Neural progenitor cell (in vitro differentiated cells): ENCODE data around the gene RARRES1. TPM values are rescaled to one million over a fixed set of nuclear protein-coding genes. Genes with fewer than 3 reads are reported as not detected.

Experiments used
- DNase-seq: peaks from one replicate; pipeline ENCODE4 v3.0.0-alpha.2; 2016; ENCODE audit warnings: low spot score
- H2AFZ ChIP-seq: fragments of 200-600 bp; sonication (generic); replicated peaks from 2 replicates; pipeline ENCODE4 v1.6.1; 2016; ENCODE audit warnings: antibody characterized with exemption
- H3F3A ChIP-seq: fragments of 200-600 bp; sonication (generic); 2 replicates; pipeline ENCODE4 v1.6.1; 2016; ENCODE audit warnings: antibody characterized with exemption, low read depth
- H3K27ac ChIP-seq: fragments of 200-600 bp; sonication (generic); 2 replicates; pipeline ENCODE4 v1.5.1; 2016; ENCODE audit warnings: mild to moderate bottlenecking
- H3K27me3 ChIP-seq: fragments of 200-600 bp; sonication (generic); 2 replicates; pipeline ENCODE4 v1.6.1; 2016; ENCODE audit warnings: mild to moderate bottlenecking, moderate library complexity
- H3K36me3 ChIP-seq: fragments of 200-600 bp; sonication (generic); 2 replicates; pipeline ENCODE4 v1.5.1; 2016
- H3K4me1 ChIP-seq: fragments of 200-600 bp; sonication (generic); 2 replicates; pipeline ENCODE4 v1.6.1; 2016; ENCODE audit warnings: mixed run types
- H3K4me2 ChIP-seq: fragments of 200-600 bp; sonication (generic); 2 replicates; pipeline ENCODE4 v1.6.1; 2016
- H3K4me3 ChIP-seq: fragments of 200-600 bp; sonication (generic); 2 replicates; pipeline ENCODE4 v1.5.1; 2016
- H3K79me2 ChIP-seq: fragments of 200-600 bp; sonication (generic); 2 replicates; pipeline ENCODE4 v1.6.1; 2016; ENCODE audit warnings: low read depth
- H3K9ac ChIP-seq: fragments of 200-600 bp; sonication (generic); 2 replicates; pipeline ENCODE4 v1.6.1; 2016
- H3K9me3 ChIP-seq: fragments of 200-600 bp; sonication (generic); 2 replicates; pipeline ENCODE4 v1.5.1; 2016; ENCODE audit warnings: low read depth
- H4K20me1 ChIP-seq: fragments of 200-600 bp; sonication (generic); 2 replicates; pipeline ENCODE4 v1.6.1; 2016; ENCODE audit warnings: low read depth
- H3K27ac Mint-ChIP-seq: 3 replicates; pipeline ENCODE4 v1.8.0; 2021; ENCODE audit warnings: mixed read lengths
- H3K27me3 Mint-ChIP-seq: 2 replicates; pipeline ENCODE4 v1.8.0; 2022; ENCODE audit warnings: low read depth, mild to moderate bottlenecking, inconsistent platforms, moderate library complexity, mixed read lengths; ENCODE audit not compliant: insufficient read depth
- H3K36me3 Mint-ChIP-seq: 3 replicates; pipeline ENCODE4 v1.8.0; 2021; ENCODE audit warnings: mixed read lengths
- H3K4me1 Mint-ChIP-seq: 3 replicates; pipeline ENCODE4 v1.8.0; 2021; ENCODE audit warnings: mixed read lengths
- H3K4me3 Mint-ChIP-seq: 3 replicates; pipeline ENCODE4 v1.8.0; 2021; ENCODE audit warnings: mild to moderate bottlenecking, moderate library complexity, mixed read lengths
- H3K9me3 Mint-ChIP-seq: 3 replicates; pipeline ENCODE4 v1.8.0; 2020; ENCODE audit warnings: mixed read lengths
- EZH2 ChIP-seq: fragments of 200-600 bp; sonication (generic); IDR thresholded peaks from 2 replicates; pipeline ENCODE4 v1.6.1; 2017; ENCODE audit warnings: antibody characterized with exemption, mild to moderate bottlenecking, moderate library complexity
- EZH2phosphoT487 ChIP-seq: fragments of 200-600 bp; sonication (generic); IDR thresholded peaks from 2 replicates; pipeline ENCODE4 v1.6.1; 2017; ENCODE audit warnings: antibody characterized with exemption
- total RNA-seq: library from RNA; depleted of rRNA; stranded (reverse); fragments of >200 nt; gene quantifications from 2 replicates; pipeline ENCODE4 v1.2.3, GENCODE V29; 2015; ENCODE audit warnings: low replicate concordance
- TF ChIP-seq, protein P1 (sequence below): fragments of 200-600 bp; sonication (generic); IDR thresholded peaks from 2 replicates; pipeline ENCODE4 v1.5.1; 2017; ENCODE audit warnings: antibody characterized with exemption, mild to moderate bottlenecking

The RARRES1 gene
- total RNA-seq, 1 donor from 2014 or later: 0.21 TPM

DNA sequence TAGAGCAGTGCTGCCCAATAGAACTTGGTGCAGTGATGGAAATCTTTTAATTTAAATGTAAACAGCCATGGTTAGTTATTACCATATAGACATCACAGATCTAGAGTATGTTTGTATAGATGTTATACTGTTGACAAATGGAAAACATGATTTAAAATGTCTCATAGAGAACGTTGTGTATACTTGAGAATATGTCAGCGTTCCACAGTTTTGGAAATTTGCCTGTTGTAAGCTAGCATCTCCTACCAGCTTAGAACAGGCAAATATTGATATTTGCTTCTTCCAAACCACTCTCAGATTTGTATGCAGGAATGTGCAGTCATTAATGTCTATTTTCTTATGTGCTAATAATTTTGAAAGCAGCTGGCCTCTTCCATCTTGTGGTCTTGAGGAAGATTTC lies 51.4 kb downstream of the RARRES1 start:
- H3K27ac Mint-ChIP-seq: no peak overlapping the region

GRCh38 chr3:158679547-158680000 lies 52.7 kb downstream of the RARRES1 start:
- H4K20me1 ChIP-seq: no peaks in the 10 kb centered on the region
- no peak overlapping the region for H3K4me3 ChIP-seq
- no peaks in the 10 kb centered on the region for H3K4me1 ChIP-seq
- H3K4me1 Mint-ChIP-seq: no peaks in the 10 kb centered on the region
- no peaks in the 10 kb centered on the region for H3K36me3 Mint-ChIP-seq
- H3K27me3 Mint-ChIP-seq: peaks cover 2% of the 10 kb centered on the region
- H3F3A ChIP-seq: no peaks in the 10 kb centered on the region
- no peak overlapping the region for H3K9ac ChIP-seq
- H2AFZ ChIP-seq: no peak overlapping the region
- H3K4me2 ChIP-seq: no peak overlapping the region
- H3K9me3 ChIP-seq: no peaks in the 10 kb centered on the region
- no peaks in the 10 kb centered on the region for H3K36me3 ChIP-seq
- no peak overlapping the region for H3K27ac ChIP-seq
- no peak overlapping the region for H3K27ac Mint-ChIP-seq
- TF ChIP-seq EZH2phosphoT487: no peak
- H3K27me3 ChIP-seq: no peaks in the 10 kb centered on the region
- no peak overlapping the region for H3K4me3 Mint-ChIP-seq
- no peak for DNase-seq
- H3K9me3 Mint-ChIP-seq: no peaks in the 10 kb centered on the region
- H3K79me2 ChIP-seq: no peaks in the 10 kb centered on the region

More for the DNA sequence above, 51.4 kb downstream of the RARRES1 start:
- H3K4me2 ChIP-seq: no peak overlapping the region
- H3K27me3 ChIP-seq: no peaks in the 10 kb centered on the region
- H3K9me3 ChIP-seq: no peaks in the 10 kb centered on the region
- no peaks in the 10 kb centered on the region for H3K4me1 ChIP-seq
- Mint-ChIP-seq H3K4me3 (no peak overlapping the region), H3K36me3 (no peaks in the 10 kb centered on the region), H3K9me3 (no peaks in the 10 kb centered on the region), H3K4me1 (no peaks in the 10 kb centered on the region), H3K27me3 (no peaks in the 10 kb centered on the region)
- no peak for TF ChIP-seq EZH2
- TF ChIP-seq, protein P1, sequence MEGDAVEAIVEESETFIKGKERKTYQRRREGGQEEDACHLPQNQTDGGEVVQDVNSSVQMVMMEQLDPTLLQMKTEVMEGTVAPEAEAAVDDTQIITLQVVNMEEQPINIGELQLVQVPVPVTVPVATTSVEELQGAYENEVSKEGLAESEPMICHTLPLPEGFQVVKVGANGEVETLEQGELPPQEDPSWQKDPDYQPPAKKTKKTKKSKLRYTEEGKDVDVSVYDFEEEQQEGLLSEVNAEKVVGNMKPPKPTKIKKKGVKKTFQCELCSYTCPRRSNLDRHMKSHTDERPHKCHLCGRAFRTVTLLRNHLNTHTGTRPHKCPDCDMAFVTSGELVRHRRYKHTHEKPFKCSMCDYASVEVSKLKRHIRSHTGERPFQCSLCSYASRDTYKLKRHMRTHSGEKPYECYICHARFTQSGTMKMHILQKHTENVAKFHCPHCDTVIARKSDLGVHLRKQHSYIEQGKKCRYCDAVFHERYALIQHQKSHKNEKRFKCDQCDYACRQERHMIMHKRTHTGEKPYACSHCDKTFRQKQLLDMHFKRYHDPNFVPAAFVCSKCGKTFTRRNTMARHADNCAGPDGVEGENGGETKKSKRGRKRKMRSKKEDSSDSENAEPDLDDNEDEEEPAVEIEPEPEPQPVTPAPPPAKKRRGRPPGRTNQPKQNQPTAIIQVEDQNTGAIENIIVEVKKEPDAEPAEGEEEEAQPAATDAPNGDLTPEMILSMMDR: no peak
- TF ChIP-seq EZH2phosphoT487: no peak
- no peak overlapping the region for H3K9ac ChIP-seq
- H3K79me2 ChIP-seq: no peaks in the 10 kb centered on the region
- no peaks in the 10 kb centered on the region for H3K36me3 ChIP-seq
- no peak for DNase-seq
- H2AFZ ChIP-seq: no peak overlapping the region
- no peak overlapping the region for H3K4me3 ChIP-seq
- H3F3A ChIP-seq: no peaks in the 10 kb centered on the region
- H4K20me1 ChIP-seq: no peaks in the 10 kb centered on the region
- no peak overlapping the region for H3K27ac ChIP-seq

GRCh38 chr3:158678687-158679086 lies 53.6 kb downstream of the RARRES1 start:
- Mint-ChIP-seq H3K36me3 (peaks cover 1% of the 10 kb centered on the region), H3K27ac (no peak overlapping the region), H3K4me1 (no peaks in the 10 kb centered on the region), H3K27me3 (peaks cover 2% of the 10 kb centered on the region), H3K4me3 (no peak overlapping the region), H3K9me3 (no peaks in the 10 kb centered on the region)
- no peaks in the 10 kb centered on the region for H3F3A ChIP-seq
- no peaks in the 10 kb centered on the region for H3K9me3 ChIP-seq
- no peak for DNase-seq
- H3K79me2 ChIP-seq: no peaks in the 10 kb centered on the region
- TF ChIP-seq EZH2phosphoT487 (no peak), EZH2 (no peak)
- TF ChIP-seq, protein P1: no peak
- H3K36me3 ChIP-seq: no peaks in the 10 kb centered on the region
- H2AFZ ChIP-seq: no peak overlapping the region
- no peak overlapping the region for H3K27ac ChIP-seq
- H3K9ac ChIP-seq: no peak overlapping the region
- no peak overlapping the region for H3K4me2 ChIP-seq
- no peaks in the 10 kb centered on the region for H3K27me3 ChIP-seq
- no peaks in the 10 kb centered on the region for H3K4me1 ChIP-seq
- no peaks in the 10 kb centered on the region for H4K20me1 ChIP-seq
- H3K4me3 ChIP-seq: no peak overlapping the region

DNA sequence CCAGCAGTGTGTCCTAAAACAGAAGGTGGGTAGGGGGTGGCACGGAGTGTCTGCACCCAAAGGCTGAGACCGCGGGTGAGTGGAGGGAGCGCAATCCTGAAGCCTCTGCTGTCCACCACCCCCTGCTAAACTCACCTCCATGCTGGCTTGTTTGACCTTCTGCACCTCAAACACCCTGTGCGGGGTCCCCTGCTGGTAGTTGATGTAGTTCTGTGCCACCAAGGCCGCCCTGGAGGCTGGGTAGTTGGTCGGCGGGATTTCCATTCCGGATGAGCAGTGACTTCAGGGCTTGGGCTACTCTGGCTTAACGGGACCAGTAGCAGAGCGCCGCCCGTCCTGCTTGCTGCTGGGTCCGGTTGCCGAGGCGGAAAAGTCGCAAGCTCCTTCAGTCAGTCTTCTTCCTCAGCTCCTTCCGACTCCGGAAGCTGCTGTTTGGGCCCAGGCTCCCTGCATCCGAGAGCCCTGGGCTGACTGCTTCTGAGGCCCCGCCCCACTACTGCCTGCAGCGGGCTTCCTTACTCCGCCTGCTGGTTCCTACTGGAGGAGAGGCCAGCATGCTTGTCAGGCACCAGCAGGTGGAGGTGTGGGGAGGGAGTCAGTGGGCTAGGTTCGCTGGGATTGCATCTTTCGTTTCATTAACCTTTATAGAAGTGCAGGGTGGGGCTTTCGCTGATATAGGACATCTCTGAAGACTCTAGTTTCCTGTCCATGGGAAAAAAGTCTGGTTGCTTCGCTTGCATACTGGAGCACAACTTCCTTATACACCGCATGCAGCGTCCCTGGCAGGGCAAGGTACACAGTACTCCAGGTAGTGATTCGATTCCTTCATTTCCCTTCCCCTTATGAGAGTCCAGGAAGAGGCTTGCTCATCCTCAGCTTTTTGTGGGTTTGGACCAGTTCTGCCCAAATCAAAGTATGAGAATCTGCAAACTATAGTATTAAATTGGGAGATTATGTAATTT lies 59.8 kb downstream of the RARRES1 start, which contains the start of gene LXN:
TSS of gene LXN (minus strand) at position 434 of the 962 bp plus-strand sequence. CDS start at position 264, 170 bp downstream.
- no peaks in the 10 kb centered on the region for H3K27me3 ChIP-seq
- H3K27ac ChIP-seq: no peak within 1 kb of the TSS
- no peaks in the 10 kb centered on the region for H3K79me2 ChIP-seq
- peak within 1 kb of the TSS; percentile 83 for H2AFZ ChIP-seq
- peak; percentile 94 for DNase-seq
- no peak for TF ChIP-seq EZH2
- TF ChIP-seq, protein P1: peak; percentile 73
- H3K4me2 ChIP-seq: peak within 1 kb of the TSS; percentile 77
- peaks cover 9% of the 10 kb centered on the region for H3K4me1 ChIP-seq
- no peaks in the 10 kb centered on the region for H4K20me1 ChIP-seq
- H3F3A ChIP-seq: peaks cover 10% of the 10 kb centered on the region
- H3K36me3 Mint-ChIP-seq: peaks cover 6% of the 10 kb centered on the region
- H3K9ac ChIP-seq: peak within 1 kb of the TSS; percentile 54
- no peaks in the 10 kb centered on the region for H3K9me3 Mint-ChIP-seq
- H3K4me3 Mint-ChIP-seq: peak within 1 kb of the TSS; percentile 87
- peak within 1 kb of the TSS; percentile 60 for H3K4me3 ChIP-seq
- peaks cover 2% of the 10 kb centered on the region for H3K27me3 Mint-ChIP-seq
- H3K36me3 ChIP-seq: peaks cover 7% of the 10 kb centered on the region
- no peaks in the 10 kb centered on the region for H3K9me3 ChIP-seq
- peaks cover 13% of the 10 kb centered on the region for H3K4me1 Mint-ChIP-seq
- H3K27ac Mint-ChIP-seq: peak within 1 kb of the TSS; percentile 87
